Occipital lobe (tissue), 2 donors: ENCODE measurements around the gene SRD5A1. TPM values are rescaled to one million over a fixed set of nuclear protein-coding genes. Genes with fewer than 3 reads are reported as not detected.

Experiments used
- DNase-seq: peaks from one replicate; lab custom pipeline; 2025; lab: John Stamatoyannopoulos, UW
- total RNA-seq: library from RNA; depleted of rRNA; stranded (reverse); fragments of >200 nt; gene quantifications from one replicate; pipeline ENCODE4 v1.2.3, GENCODE V29; 2014

The SRD5A1 gene
- total RNA-seq, 1 donor from 2014 or later = 51.8 TPM

DNA sequence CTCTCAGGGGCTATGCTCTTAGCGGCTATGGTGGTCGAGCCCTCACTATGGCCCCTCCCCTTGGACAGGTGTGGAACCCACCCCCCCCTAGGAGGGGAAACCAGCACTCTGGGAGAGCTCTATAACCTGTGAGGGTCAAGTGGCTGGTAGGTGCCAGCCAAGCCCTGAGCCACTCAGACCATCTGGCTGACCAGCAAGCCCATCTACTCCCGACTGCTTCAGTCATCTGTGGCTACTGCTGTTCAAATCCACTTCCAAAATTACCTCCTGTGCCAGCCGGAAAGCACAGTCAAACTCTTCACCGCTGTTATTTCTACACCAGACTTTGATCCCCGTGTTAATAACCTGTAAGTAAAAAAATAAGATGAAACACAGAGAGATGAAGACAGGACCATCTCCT is 28.9 kb upstream of the SRD5A1 start:
- no peak for DNase-seq

DNA sequence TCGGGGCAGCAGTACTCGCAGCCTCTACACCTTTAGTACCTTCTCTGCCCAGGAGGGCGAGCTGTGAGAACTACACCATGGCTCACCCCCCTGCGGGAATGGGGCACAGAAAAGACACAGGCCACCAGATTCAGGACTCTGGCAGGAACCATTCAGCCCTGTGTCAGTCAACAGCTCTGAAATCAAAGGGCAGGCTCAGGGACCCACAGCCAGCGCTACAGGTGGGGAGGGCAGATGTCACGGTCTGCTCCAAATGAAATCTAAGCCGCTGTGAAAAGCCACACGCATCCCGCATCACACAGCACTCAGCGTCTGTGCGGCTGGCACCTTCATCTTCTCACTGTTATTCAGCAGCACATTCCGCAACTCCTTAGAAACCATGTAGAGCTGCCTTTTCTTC is 28.3 kb upstream of the SRD5A1 start:
- no peak for DNase-seq

DNA sequence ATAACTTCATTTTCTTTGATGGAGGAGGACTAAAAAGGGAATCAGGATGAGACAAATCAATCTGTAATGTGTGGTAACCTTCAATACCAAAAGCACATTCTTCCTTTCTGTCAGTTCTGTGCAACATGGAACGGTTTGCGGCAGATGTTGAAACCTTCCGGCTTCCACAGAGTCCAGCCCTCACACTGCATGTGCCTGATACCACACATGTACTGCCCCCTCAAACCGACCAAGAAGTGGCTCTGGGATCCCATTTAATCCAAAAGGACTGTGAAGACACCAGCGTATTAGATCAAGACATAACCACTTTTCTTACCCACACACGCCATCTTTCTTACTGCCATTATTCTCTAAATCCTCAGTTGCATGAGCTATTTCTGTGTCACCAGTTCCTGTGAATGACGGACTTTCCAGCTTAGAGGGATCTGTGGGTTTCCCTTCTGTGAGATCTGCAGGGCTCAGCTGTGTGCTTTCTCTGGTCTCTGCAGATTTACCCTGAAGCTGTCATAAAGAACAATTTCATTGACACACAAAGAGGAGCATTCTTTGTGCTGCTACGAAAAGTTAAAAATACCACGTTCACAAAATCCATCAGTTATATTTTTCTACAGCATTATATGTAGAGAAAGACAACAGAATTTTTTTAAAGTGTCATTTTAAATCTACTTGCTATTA is 26.2 kb upstream of the SRD5A1 start:
- DNase-seq = no peak

DNA sequence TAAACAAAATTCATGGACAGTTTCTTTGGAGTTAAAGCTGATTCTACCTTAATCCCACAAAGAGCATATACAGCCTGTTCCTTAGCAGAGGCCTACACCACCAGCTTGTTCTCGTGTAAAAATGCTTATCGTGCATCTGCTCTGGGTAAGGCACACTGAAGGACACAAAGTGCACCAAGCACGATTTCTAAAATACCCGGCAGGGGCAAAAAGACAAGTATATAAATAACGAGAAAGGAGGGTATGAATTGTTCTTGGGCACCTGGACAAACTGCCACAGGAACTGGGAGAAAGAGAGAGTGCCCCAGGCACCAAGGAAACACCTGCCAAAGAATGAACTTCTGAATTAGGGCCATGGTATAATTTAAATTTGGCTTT is 25.7 kb upstream of the SRD5A1 start:
- no peak for DNase-seq

DNA sequence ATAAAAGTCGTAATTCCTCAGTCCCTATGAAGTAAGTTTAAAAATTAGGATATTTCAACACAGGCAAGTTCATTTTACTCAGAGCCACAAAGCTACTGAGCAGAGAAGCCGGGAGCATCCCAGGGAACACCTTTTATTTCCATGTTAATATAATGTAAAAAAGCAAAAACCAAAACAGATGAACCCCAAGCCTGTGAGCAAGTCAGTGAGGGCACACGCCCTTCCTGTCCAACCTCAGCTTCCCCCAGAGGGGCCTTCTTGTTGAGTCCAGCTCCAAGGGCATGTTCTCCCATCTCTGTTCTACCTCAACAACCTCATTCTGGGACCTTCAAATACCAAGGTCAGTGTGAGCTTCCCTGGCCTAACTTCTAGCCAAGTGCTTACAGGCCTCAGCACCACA is 25.2 kb upstream of the SRD5A1 start:
- no peak for DNase-seq

DNA sequence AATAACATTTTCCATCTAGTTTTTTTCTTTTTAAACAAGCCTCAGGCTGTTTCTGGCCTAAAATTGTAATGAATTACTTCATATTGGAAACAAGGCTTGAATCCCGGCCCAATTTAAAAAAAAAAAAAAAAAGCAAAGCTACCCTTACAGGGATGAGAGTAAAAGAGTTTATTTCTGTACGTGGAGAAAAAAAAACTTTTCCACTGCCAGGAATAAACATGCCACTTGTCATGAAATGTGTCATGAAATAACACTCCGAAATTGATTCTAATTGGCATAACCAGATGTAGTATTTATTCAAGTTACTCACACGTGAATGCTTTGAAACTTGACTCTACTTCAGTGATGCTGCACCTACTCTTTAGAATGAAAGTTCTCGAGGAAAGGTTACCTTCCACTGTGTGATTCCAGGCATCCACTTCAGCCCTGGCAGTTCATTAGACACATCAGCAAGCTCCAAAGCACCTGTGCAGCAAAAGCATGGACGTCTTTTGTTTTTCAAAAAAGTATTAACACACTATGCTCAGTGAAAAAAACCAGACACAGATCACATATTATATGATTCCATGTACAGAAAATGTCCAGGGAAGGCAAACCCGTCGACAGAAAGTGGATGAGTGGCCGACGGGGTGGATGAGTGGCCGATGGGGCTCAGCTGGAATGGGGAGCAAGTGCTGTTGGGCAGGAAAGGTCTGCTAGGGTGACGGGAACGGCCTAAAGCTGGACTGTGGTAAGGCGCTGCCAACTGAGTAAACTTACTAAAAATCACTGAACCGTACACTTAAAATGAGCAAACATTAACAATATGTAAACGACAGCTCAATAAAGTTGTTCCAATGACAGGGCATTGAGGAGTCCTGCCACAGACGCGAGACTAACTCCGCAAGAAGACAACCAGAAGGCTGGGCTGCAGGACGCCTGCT is 21.6 kb upstream of the SRD5A1 start:
- DNase-seq = no peak

DNA sequence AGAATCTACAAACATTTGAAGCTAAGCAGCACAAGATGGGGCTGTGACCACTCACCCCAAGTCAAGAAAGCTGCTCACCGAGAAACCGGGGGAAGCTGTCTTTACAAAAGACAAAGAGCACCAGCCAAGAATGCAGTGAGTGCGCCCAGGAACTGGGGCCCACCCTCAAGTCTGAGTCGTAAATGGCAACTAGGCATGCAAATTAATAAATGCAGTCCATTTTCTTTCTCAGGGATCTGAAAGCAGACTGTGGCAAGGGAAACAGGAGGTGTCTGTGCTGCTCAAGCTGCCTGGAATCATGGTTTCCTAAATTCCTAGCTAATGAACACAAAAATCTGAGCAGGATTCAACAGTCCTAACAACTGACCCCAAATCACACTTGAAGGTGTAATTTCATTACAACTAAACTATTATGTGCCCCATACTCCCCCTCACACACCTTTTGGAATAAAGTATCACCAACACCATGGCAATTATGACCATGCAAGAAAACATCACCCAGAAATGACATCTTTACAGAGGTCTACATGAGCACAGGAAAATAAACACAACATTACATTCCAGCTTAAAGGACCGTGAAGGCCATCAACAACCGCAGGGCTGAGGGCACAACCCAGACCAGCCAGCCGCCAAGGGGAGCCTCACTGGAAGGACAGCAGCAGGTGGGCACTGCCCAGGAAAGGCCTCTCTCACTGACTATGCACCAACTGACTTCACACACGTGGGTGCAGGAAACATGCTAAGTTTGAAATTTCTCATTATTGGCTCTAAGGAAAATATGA is 18.0 kb upstream of the SRD5A1 start:
- no peak for DNase-seq

DNA sequence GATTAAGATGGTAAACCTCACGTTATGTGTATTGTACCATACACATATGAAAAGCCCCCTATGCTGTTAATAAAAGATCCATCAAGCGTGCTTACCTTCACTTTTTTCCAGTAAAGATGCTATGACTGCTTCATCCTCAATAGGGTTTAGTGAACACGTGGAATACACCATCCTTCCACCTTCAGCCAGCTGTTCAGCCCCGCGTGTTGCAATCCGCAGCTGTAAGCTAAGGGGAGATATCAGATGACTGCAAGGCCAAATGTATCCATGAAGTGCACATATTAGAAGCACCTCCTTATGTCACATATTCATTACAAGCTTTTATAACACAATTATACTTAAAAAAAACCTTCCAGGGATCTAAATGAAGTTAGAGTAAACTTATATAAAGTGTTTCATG is 16.6 kb upstream of the SRD5A1 start:
- no peak for DNase-seq

DNA sequence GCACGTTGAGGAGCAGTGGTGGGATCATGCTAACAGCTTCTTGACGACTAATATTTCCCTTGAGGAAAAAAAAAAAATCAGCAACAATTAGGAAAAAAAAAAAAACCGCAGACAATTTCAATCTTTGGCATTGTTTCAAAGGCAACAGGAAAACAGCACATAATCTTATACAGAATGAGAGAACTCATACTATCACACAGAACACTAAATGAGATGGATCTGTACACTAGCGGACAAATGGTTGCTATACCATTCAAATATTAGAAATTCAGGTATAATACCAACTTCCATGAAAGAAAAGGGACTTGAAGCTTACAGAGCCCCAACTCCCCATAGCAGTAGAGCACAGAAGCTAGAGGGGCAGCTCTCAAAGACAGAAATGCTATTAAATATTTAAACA is 10.0 kb upstream of the SRD5A1 start:
- DNase-seq = no peak

DNA sequence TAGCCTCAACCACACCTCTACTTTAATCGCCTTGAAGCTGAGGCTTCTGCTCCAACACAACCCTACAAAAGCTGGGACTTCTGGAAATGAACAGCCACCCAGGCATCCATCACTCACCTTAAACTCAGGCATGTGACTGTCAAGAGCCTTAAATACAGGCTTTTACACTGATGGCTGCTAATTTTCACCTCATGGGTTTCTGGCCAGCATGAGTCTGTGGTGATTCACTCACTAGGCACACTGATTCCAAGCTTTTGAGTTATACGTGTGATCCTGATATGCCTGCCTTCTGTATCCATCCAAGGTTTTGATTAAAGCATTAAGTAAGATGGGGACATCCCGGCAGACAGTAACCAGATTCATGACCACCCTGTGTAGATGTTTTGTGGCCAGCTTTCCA is 9.3 kb upstream of the SRD5A1 start:
- no peak for DNase-seq

DNA sequence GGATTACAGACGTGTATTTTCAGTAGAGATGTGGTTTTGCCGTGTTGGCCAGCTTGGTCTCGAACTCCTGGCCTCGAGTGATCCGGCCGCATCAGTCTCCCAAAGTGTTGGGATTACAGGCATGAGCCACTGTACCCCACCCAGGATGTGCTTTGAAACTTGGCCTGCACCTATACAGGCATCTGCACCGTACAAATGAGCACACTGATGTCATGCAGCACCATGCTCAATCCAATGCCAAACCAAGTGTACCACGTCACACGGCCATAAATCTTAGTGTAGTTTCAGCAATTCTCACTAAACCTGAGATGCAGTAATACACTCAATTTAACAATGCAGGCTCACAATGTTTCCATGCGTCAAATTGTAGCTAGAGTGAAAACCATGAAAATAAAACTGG is 6.7 kb upstream of the SRD5A1 start:
- no peak for DNase-seq

DNA sequence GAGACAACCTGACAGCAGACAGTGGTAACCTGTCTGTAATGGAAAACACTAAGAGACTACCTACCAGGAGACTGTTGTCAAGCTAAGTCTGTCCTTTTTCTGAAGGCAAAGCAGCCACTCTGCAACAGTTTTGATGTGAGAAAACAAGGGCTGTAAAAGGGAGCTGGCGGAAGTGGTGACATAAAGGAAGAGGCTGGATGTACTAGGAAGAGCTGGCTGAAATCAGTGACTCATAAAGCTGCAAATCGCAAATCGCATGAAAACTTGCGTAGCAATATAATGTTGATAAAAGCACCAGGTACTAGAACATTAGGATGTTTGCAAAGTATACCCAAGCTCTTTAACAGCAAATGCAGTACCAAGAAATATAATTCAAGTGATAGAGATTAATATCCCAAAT is 1.8 kb upstream of the SRD5A1 start:
- DNase-seq = no peak

DNA sequence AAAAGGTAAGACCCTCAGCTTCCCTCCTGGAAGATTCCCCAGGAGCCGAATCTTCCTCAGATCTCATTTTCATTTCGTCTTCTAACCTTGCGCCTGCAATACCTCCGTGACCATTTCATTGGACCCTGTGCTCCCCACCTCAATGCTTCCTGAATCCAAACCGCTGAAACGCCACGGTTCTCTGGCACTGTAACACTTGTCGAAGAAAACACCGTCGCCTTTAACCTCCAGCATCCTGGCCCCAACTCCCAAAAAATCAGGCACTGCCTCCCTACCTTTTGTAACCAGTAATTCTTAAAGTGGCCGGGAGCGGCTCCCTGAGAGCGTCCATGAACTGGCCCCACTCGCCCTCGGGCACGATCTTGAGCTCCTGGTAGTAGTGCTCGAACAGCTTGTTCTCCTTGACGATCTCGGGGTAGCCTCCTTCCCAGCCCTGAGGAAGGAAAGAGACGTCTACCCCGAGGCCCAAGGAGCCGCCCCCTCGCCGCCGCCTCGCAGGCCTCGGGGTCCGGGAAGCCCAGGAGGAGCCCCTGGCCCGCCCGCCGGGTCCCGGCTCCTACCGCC is 834 bp upstream of the SRD5A1 start:
- DNase-seq = no peak

DNA sequence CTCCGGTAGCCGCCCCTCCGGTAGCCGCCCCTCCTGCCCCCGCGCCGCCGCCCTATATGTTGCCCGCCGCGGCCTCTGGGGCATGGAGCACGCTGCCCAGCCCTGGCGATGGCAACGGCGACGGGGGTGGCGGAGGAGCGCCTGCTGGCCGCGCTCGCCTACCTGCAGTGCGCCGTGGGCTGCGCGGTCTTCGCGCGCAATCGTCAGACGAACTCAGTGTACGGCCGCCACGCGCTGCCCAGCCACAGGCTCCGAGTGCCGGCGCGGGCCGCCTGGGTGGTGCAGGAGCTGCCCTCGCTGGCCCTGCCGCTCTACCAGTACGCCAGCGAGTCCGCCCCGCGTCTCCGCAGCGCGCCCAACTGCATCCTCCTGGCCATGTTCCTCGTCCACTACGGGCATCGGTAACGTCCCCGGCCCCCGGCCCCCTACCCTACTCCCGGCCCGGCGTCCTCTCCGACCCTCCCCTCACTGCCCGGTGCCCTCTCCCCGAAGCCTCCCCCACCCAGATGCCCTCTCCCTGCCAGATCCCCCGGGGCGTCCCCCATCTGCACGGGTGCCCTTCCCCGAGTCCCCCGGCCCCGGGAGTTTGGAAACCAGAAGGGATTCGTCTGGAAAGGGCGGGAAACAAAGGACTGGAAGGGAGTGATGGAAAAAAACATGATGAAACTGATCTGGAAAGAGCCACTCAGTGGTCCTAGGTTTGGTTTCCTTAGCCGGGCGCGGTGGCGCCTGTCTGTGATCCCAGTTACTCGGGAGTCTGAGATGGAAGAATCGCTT is 417 bp downstream of the SRD5A1 start:
- no peak for DNase-seq

DNA sequence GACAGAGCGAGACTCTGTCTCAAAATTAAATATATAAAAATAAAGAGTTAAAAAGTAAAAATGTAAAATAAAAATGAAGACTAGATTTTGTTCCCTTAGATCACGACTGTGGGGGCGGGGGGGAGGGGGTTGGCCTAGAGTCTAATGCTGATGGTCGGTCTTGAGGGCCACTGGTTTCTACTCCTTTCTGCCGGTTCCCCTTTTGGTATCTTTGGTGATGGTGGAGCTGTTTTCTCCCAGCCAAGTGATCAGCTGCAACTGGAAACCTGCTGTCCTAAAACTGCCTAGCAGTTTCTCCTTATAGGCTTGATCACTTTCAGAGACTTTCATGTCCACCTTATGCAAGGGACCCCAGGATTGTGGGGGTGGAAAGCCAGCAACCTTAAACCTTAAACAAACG is 1.1 kb downstream of the SRD5A1 start:
- no peak for DNase-seq

DNA sequence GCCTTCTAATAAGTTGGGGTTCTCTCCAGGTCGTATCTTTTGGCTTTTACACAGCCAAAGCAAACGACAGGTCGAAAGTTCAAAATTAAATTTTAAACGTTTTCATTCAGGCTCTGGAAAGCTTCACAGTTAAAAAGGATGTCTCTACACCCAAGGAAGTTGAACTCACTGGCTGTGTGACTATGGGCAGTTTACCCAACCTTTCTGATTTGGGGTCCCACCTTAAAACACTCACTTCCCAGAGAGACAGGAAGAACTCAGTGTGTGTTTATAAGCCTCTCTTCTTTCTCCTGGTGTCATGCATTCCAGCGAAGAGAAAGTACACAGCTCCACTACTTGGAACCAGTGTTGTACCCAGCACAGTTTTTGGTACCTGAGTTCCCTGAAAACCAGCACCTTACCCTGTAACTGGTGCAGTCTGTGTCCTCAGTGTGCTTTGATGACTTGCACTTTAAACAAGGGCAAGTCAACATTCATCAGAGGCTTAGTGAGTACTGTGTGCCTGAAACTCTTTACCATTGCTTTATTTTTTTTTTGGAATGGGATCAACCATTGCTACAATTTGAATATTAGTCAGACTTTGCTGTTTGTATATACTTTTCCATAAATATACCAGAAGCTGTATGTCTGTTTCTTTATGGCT is 1.7 kb downstream of the SRD5A1 start:
- no peak for DNase-seq

DNA sequence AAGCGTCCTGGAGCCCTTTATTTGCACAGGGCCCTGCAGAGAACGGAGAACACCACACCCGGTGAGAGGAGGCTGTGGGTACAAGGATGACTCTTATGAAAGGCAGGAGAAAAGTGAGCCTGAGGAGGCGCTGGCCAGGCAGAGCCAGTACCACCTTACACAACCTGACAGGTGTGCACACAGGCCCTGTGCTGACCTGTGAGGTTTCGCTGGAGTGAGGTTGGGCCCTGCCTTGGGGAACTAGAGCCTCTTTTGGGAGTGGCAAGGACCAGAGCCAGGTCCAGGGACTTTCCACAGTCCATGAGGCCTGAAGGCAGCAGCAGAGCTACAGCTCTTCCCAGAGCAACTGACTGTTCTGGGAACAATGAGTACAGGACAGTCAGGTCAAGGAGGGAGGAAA is 3.1 kb downstream of the SRD5A1 start:
- DNase-seq = no peak

DNA sequence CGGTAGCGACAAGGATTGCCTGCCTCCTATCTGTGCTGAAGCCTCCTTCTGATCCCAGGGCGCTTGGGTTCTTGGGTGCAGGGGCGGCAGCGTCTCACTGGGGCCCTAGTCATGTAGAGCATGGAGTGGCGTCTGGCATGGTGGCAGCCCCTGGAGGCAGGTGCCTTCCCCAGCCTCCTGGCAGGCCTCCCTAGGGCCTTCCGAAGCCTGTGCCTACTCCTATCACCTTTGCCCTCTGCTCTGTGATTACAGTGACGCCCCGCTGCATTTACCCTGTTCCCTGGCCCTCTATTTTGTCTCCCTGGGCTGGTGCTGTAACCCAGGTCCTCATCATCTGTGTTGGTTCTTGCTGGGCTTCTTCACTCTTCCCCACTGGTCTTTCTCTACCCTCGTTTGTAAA is 3.8 kb downstream of the SRD5A1 start:
- DNase-seq = no peak

DNA sequence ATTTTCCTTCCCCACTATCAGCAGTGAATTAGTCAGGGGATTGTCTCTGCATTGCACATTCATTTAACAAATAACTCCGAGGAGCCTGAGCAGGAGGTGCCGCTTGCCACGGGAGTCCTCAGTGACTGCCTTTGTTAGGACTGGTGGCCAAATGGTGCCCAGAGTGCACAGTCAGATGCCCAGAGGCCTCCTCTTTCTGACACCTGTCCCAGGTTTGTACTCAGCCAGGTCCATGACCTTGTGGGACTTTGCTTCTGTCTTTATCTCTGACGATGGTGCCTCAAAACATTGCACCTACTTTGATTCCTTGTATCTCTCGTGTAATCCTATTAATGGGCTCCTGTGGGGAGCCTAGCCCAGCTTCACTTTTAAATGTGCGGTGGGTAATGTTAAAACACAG is 4.3 kb downstream of the SRD5A1 start:
- DNase-seq = no peak

DNA sequence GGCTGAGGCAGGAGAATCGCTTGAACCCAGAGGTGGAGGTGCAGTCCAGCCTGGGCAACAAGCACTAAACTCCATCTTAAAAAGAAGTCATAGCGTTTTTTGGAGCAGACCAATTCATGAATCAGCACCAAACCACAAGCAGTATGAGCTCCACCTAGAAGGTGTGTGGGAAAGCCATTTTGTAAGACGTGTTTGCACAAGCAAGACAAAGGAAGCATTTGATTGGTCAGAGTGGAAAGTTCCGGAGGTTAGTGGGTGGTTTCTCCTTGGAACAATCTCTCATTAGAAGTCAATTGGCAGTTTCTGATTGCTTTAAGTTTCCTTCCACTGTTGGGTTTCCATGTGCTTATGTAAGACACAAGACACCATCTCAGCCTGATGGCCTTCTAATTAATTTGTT is 5.0 kb downstream of the SRD5A1 start:
- DNase-seq = no peak

DNA sequence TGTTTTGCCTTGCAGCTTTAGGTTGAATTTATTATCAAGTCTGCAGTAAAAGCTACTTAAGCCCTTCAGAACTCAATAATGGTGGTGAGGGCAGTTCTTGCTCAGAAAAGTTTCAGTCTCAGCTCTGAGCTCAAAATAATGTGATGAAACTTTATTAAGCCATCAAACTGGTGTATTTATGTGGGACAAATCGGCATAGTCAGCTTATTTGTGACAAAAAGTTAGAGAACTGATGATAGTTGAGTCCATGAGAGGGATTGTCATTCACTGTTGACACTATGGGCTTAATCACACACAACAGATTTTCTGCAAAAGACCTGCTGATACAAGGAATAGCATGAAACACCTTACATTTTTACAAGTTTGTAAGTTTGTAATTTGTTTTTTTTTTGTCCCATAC is 9.4 kb downstream of the SRD5A1 start:
- no peak for DNase-seq
